ENCODE data around the gene PPP6R2. TPM values are rescaled to one million over a fixed set of nuclear protein-coding genes. Genes with fewer than 3 reads are reported as not detected.

Gene PPP6R2
- total and polyA plus RNA-seq, 11 donors = 29.6 to 68.1 (median 41.5) TPM

DNA sequence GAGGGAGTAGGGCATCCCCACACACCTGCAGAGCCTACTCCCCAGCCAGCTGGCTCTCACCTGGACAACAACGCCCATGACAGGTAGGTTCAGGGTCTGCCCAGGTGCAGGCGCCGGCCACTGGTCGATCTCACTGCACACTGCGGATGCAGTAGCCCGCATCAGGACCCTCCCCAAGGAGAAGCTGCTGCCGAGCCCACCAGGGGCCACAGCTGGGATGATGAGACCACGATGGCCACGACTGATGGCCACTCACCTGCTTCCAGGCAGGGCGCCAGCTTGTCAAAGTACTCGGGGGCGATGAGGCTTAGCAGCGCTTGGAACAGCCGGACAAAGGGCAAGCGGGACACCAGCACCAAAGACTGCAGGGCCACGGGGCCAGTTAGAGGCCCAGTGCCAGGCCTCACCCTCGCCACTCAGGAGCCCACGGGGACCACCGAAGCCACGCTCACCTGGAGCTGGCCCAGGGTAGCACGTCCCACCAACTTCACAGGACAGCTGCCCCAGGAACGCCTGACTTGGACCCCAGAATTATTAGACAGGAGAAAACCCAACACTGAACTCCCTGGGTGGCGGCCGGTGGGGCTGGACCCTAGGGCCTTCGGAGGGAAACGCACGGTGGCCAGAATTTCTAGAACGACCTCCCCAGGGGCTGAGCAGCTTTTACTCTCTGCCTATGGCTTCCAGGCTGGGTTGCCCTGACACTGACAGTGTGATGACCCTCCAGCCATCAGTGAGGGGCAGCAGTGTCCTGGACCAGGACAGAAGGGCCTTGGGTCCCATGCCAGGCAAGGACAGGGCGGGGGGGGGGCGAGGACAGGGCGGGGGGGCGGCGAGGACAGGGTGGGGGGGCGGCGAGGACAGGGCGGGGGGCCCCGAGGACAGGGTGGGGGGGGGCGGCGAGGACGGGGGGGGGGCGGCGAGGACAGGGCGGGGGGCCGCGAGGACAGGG is 26.7 kb upstream of the PPP6R2 start:
- TF ChIP-seq, protein P1, sequence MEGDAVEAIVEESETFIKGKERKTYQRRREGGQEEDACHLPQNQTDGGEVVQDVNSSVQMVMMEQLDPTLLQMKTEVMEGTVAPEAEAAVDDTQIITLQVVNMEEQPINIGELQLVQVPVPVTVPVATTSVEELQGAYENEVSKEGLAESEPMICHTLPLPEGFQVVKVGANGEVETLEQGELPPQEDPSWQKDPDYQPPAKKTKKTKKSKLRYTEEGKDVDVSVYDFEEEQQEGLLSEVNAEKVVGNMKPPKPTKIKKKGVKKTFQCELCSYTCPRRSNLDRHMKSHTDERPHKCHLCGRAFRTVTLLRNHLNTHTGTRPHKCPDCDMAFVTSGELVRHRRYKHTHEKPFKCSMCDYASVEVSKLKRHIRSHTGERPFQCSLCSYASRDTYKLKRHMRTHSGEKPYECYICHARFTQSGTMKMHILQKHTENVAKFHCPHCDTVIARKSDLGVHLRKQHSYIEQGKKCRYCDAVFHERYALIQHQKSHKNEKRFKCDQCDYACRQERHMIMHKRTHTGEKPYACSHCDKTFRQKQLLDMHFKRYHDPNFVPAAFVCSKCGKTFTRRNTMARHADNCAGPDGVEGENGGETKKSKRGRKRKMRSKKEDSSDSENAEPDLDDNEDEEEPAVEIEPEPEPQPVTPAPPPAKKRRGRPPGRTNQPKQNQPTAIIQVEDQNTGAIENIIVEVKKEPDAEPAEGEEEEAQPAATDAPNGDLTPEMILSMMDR (IDR thresholded peaks at IDR 0.05) = no peak
- TF ChIP-seq POLR2A (IDR thresholded peaks at IDR 0.05) = no peak
- H3K4me3 ChIP-seq = no peak overlapping the region
- no peaks in the 10 kb centered on the region for H3K27me3 ChIP-seq
- 86 to 90% (median 88%) methylated on average over 20 to 33 of the region's 45 CpGs for WGBS, 4 donors
- ATAC-seq (no peak), DNase-seq (peak in 1 of 5 donors; percentile 21)
- intact Hi-C loops (cut with DNase I) = no loop called here
- no peak overlapping the region for H3K27ac ChIP-seq
- H3K36me3 ChIP-seq = no peaks in the 10 kb centered on the region
- no peaks in the 10 kb centered on the region for H3K9me3 ChIP-seq
- H3K4me1 ChIP-seq = peaks cover 0 to 20% (median 1%) of the 10 kb centered on the region in 12 donors

DNA sequence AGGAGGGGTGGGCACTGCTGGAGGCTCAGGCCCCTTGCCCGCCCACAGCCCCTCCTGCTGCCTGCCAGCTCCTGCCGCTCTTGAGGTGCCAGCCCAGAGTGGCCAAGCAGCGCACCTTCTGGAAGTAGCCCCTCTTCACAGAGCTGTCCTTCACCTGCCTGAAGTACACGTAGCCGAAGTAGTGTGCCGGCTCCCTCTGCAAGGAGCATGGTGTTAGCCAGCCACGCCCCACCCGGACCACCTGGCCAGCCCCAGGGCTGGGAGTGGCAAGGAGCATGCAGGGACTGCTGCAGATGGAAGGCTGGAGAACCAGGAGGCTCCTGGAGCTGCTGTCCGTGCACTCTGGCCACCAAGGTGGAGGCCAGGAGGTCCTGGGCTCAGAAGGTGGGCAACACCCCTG is 25.9 kb upstream of the PPP6R2 start:
- TF ChIP-seq, protein P1 (IDR thresholded peaks at IDR 0.05) = no peak
- TF ChIP-seq POLR2A (IDR thresholded peaks at IDR 0.05) = no peak
- H3K9me3 ChIP-seq = no peaks in the 10 kb centered on the region
- no peak overlapping the region for H3K4me3 ChIP-seq
- WGBS, 4 donors = 89 to 98% (median 96%) methylated on average over 3 to 9 of the region's 9 CpGs
- no peak for ATAC-seq
- H3K36me3 ChIP-seq = no peaks in the 10 kb centered on the region
- DNase-seq = no peak
- peaks cover 0 to 20% (median 1%) of the 10 kb centered on the region in 12 donors for H3K4me1 ChIP-seq
- H3K27me3 ChIP-seq = no peaks in the 10 kb centered on the region
- H3K27ac ChIP-seq = no peak overlapping the region
- intact Hi-C loops (cut with DNase I) = no loop called here

DNA sequence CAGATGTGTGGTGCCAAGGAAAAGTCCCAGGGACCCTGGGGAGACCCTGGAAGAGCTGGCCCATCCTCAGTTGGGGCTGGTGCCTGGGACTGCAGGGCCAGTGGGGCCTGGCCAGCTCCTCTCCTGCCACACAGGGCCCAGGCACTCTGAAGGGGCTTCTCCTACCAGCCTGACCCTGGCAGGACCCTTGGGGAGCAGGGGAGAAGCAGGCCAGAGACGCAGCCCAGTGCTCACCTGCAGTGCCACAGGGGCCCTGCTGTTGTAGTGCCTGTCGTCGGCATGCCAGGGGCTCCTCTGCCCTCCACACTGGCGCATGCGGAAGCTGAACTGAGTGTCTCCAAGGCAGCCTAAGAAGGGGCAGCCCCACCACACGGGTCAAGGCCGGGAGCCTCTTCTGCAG is 25.5 kb upstream of the PPP6R2 start:
- H3K9me3 ChIP-seq = no peaks in the 10 kb centered on the region
- H3K4me3 ChIP-seq = no peak overlapping the region
- H3K36me3 ChIP-seq = no peaks in the 10 kb centered on the region
- H3K27me3 ChIP-seq = no peaks in the 10 kb centered on the region
- DNase-seq (peak in 1 of 5 donors; percentile 15), ATAC-seq (no peak)
- intact Hi-C loops (cut with DNase I) = no loop called here
- 94 to 100% (median 95%) methylated on average over 2 to 7 of the region's 7 CpGs for WGBS, 4 donors
- TF ChIP-seq, protein P1 (IDR thresholded peaks at IDR 0.05) = no peak
- H3K27ac ChIP-seq = no peak overlapping the region
- H3K4me1 ChIP-seq = peaks cover 0 to 20% (median 1%) of the 10 kb centered on the region in 12 donors

DNA sequence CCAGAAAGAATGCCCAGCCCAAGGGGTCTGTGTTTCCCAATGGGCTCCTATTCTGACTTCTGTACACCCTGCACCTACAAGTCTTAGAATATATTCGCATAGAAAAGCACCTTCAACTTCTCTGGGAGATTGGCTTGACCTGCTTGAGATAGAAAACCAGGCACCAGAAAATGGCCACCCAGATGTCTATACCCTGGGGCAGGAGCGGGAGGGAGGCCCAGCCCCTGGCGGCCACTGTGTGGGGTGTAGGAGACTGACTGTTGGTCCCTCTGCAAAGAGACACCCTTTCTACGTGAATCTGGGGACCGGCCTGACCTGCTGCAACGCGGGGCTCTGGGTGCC is 24.8 kb upstream of the PPP6R2 start:
- Histone ChIP-seq H3K4me3 (no peak overlapping the region), H3K36me3 (no peaks in the 10 kb centered on the region), H3K27ac (no peak overlapping the region), H3K9me3 (no peaks in the 10 kb centered on the region), H3K4me1 (peaks cover 0 to 20% (median 1%) of the 10 kb centered on the region in 12 donors), H3K27me3 (no peaks in the 10 kb centered on the region)
- TF ChIP-seq POLR2A (IDR thresholded peaks at IDR 0.05) = no peak
- TF ChIP-seq, protein P1 (IDR thresholded peaks at IDR 0.05) = no peak
- ATAC-seq (no peak), DNase-seq (no peak)
- WGBS, 4 donors = 70 to 100% (median 89%) methylated on average over 1 to 7 of the region's 7 CpGs
- intact Hi-C loops (cut with DNase I) = no loop called here
